GM23338 (cell line): ENCODE data around the gene SIGLEC12. TPM values are rescaled to one million over a fixed set of nuclear protein-coding genes. Genes with fewer than 3 reads are reported as not detected.

Source experiments
- ATAC-seq: fragments of 200-7000 bp; cut with Tn5 transposase; 3 replicates; pipeline ENCODE4 v1.9.1; 2020
- DNase-seq: peaks from one replicate; pipeline ENCODE4 v3.0.0-alpha.2; 2015; ENCODE audit warnings: low spot score
- H2AFZ ChIP-seq: fragments of 200-600 bp; sonication (generic); 2 replicates; pipeline ENCODE4 v1.8.0; 2016; ENCODE audit warnings: antibody characterized with exemption, mild to moderate bottlenecking, moderate library complexity
- H3F3A ChIP-seq: fragments of 200-600 bp; sonication (generic); replicated peaks from 2 replicates; pipeline ENCODE4 v1.8.0; 2017; ENCODE audit warnings: antibody characterized with exemption, mixed run types, low read depth
- H3K27ac ChIP-seq: fragments of 200-600 bp; sonication (generic); 2 replicates; pipeline ENCODE4 v1.6.1; 2016; ENCODE audit warnings: low read depth
- H3K27me3 ChIP-seq: fragments of 200-600 bp; sonication (generic); 2 replicates; pipeline ENCODE4 v1.8.0; 2016; ENCODE audit warnings: mild to moderate bottlenecking, mixed run types, moderate library complexity; ENCODE audit not compliant: insufficient read depth
- H3K36me3 ChIP-seq: fragments of 200-600 bp; sonication (generic); 2 replicates; pipeline ENCODE4 v1.8.0; 2016; ENCODE audit warnings: mild to moderate bottlenecking; ENCODE audit not compliant: insufficient read depth
- H3K4me1 ChIP-seq: fragments of 200-600 bp; sonication (generic); 2 replicates; pipeline ENCODE4 v1.8.0; 2016; ENCODE audit warnings: mild to moderate bottlenecking, moderate library complexity; ENCODE audit not compliant: insufficient read depth
- H3K4me2 ChIP-seq: fragments of 200-600 bp; sonication (generic); 2 replicates; pipeline ENCODE4 v1.7.1; 2017; ENCODE audit warnings: mixed run types
- H3K4me3 ChIP-seq: fragments of 200-600 bp; sonication (generic); 2 replicates; pipeline ENCODE4 v1.6.1; 2016; ENCODE audit warnings: mixed run types
- H3K79me2 ChIP-seq: fragments of 200-600 bp; sonication (generic); replicated peaks from 2 replicates; pipeline ENCODE4 v1.8.0; 2017; ENCODE audit warnings: mild to moderate bottlenecking; ENCODE audit not compliant: insufficient read depth
- H3K9me2 ChIP-seq: fragments of 200-600 bp; sonication (generic); 2 replicates; pipeline ENCODE4 v1.8.0; 2017; ENCODE audit not compliant: insufficient read depth
- H4K20me1 ChIP-seq: fragments of 200-600 bp; sonication (generic); replicated peaks from 2 replicates; pipeline ENCODE4 v1.8.0; 2017; ENCODE audit warnings: mild to moderate bottlenecking; ENCODE audit not compliant: insufficient read depth
- H3K27ac Mint-ChIP-seq: 2 replicates; pipeline ENCODE4 v1.8.0; 2020; ENCODE audit warnings: inconsistent platforms, mild to moderate bottlenecking, moderate library complexity, mixed read lengths
- H3K27me3 Mint-ChIP-seq: 3 replicates; pipeline ENCODE4 v1.8.0; 2022; ENCODE audit warnings: low read depth, mild to moderate bottlenecking, moderate library complexity, mixed read lengths, inconsistent platforms; ENCODE audit not compliant: insufficient read depth, poor library complexity
- H3K36me3 Mint-ChIP-seq: 3 replicates; pipeline ENCODE4 v1.8.0; 2021; ENCODE audit warnings: low read depth, mild to moderate bottlenecking, inconsistent platforms, moderate library complexity, mixed read lengths
- H3K4me1 Mint-ChIP-seq: 3 replicates; pipeline ENCODE4 v1.8.0; 2020; ENCODE audit warnings: mild to moderate bottlenecking, inconsistent platforms, mixed read lengths
- H3K4me3 Mint-ChIP-seq: 3 replicates; pipeline ENCODE4 v1.8.0; 2021; ENCODE audit warnings: moderate library complexity, mild to moderate bottlenecking, inconsistent platforms, mixed read lengths
- H3K9me3 Mint-ChIP-seq: 3 replicates; pipeline ENCODE4 v1.8.0; 2020; ENCODE audit warnings: moderate library complexity, mild to moderate bottlenecking, inconsistent platforms, mixed read lengths
- CTCF ChIP-seq, 2 experiments: fragments of 200-600 bp in 1 of 2; sonication (generic) in 1 of 2; conservative IDR thresholded peaks; 2 replicates each; pipeline versions ENCODE4 v1.5.1 to v1.6.1; 2016 to 2017; ENCODE audit warnings: antibody characterized with exemption in 2 of 2, low read depth in 2 of 2, mild to moderate bottlenecking in 2 of 2, moderate library complexity in 1 of 2
- ETS1 ChIP-seq: IDR thresholded peaks from 2 replicates; pipeline ENCODE4 v1.6.1; 2016; ENCODE audit warnings: antibody characterized with exemption
- EZH2 ChIP-seq: fragments of 200-600 bp; sonication (generic); IDR thresholded peaks from one replicate; pipeline ENCODE4 v1.8.0; 2017; ENCODE audit warnings: antibody characterized with exemption, mild to moderate bottlenecking, low read depth; ENCODE audit not compliant: unreplicated experiment
- EZH2phosphoT487 ChIP-seq: fragments of 200-600 bp; sonication (generic); IDR thresholded peaks from one replicate; pipeline ENCODE4 v1.8.1; 2018; ENCODE audit warnings: antibody characterized with exemption; ENCODE audit not compliant: unreplicated experiment
- JUNB ChIP-seq: IDR thresholded peaks from one replicate; pipeline ENCODE4 v1.6.1; 2016; ENCODE audit warnings: antibody characterized with exemption; ENCODE audit not compliant: unreplicated experiment
- NANOG ChIP-seq: IDR thresholded peaks from 2 replicates; pipeline ENCODE4 v1.6.1; 2016; ENCODE audit warnings: antibody characterized with exemption, borderline replicate concordance
- STAT1 ChIP-seq: IDR thresholded peaks from one replicate; pipeline ENCODE4 v1.6.1; 2016; ENCODE audit warnings: antibody characterized with exemption; ENCODE audit not compliant: unreplicated experiment
- ZNF114 ChIP-seq: fragments of 250-450 bp; sonication (Bioruptor Pico); IDR thresholded peaks from 2 replicates; pipeline ENCODE4 v1.5.0; 2020; ENCODE audit warnings: mild to moderate bottlenecking, moderate library complexity
- ZNF462 ChIP-seq: fragments of 250-450 bp; sonication (Bioruptor Pico); IDR thresholded peaks from 2 replicates; pipeline ENCODE4 v1.5.0; 2020; ENCODE audit warnings: mild to moderate bottlenecking, moderate library complexity
- polyA plus RNA-seq: library from polyadenylated mRNA; unstranded; fragments of >200 nt; fragmentation: Nextera tagmentation; extraction: Ambion mirVana; gene quantifications from 2 replicates; pipeline ENCODE4 v1.2.1, GENCODE V29; 2016
- total RNA-seq: library from RNA; depleted of rRNA; stranded (reverse); fragments of >200 nt; shearing (Covaris generic); gene quantifications from 2 replicates; pipeline ENCODE4 v1.2.3, GENCODE V29; 2014

SIGLEC12 gene
- total and polyA plus RNA-seq, 2 experiments from 2014 or later: not detected

GRCh38 chr19:51539821-51540366 lies 38.3 kb upstream of the SIGLEC12 start (continued):
- TF ChIP-seq CTCF (conservative IDR thresholded peaks at IDR 0.05; ENCODE audit: low read depth in 2 of 2) (no peak), EZH2 (no peak), STAT1 (no peak), ZNF114 (CRISPR knock-in tag) (no peak), NANOG (no peak), EZH2phosphoT487 (no peak), ETS1 (no peak), JUNB (no peak)

GRCh38 chr19:51535535-51535934 lies 33.9 kb upstream of the SIGLEC12 start:
- no peaks in the 10 kb centered on the region for H3K79me2 ChIP-seq
- H3K4me3 ChIP-seq: no peak overlapping the region
- no peak overlapping the region for H2AFZ ChIP-seq
- DNase-seq: no peak
- no peaks in the 10 kb centered on the region for H3F3A ChIP-seq
- Mint-ChIP-seq H3K27ac (no peak overlapping the region), H3K9me3 (peaks cover 85% of the 10 kb centered on the region), H3K36me3 (no peaks in the 10 kb centered on the region; the same call in 1 of the 3 replicates), H3K4me3 (no peak overlapping the region), H3K27me3 (peaks cover 1% of the 10 kb centered on the region), H3K4me1 (no peaks in the 10 kb centered on the region)
- H3K9me2 ChIP-seq: no peaks in the 10 kb centered on the region
- no peak overlapping the region for H3K27ac ChIP-seq
- no peak overlapping the region for H3K4me2 ChIP-seq
- H3K4me1 ChIP-seq: no peaks in the 10 kb centered on the region; the same call in 1 of the 2 replicates
- H3K27me3 ChIP-seq: no peaks in the 10 kb centered on the region
- H4K20me1 ChIP-seq: no peaks in the 10 kb centered on the region
- H3K36me3 ChIP-seq: no peaks in the 10 kb centered on the region
- ATAC-seq: no peak
- TF ChIP-seq EZH2phosphoT487 (no peak), ETS1 (no peak), JUNB (no peak), ZNF462 (no peak), CTCF (conservative IDR thresholded peaks at IDR 0.05; ENCODE audit: low read depth in 2 of 2) (no peak), STAT1 (no peak)
